Heart left ventricle (tissue), 16 donors: ENCODE data around the gene CACNA2D1. TPM values are rescaled to one million over a fixed set of nuclear protein-coding genes. Genes with fewer than 3 reads are reported as not detected.

Source experiments
- ATAC-seq, 4 donors: fragments of 200-7000 bp; cut with Tn5 transposase; one replicate each; pipeline ENCODE4 v1.9.1; 2020 to 2022; ENCODE audit warnings: moderate library complexity in 4 of 4, mild to moderate bottlenecking in 3 of 4, moderate number of reproducible peaks in 1 of 4
- DNase-seq, 5 donors: peaks; one replicate each; pipeline ENCODE4 v3.0.0-alpha.2; 2020
- H3K27ac ChIP-seq, 12 donors: fragments of 200-600 bp; sonication (generic) in 4 of 12; one replicate each; pipeline versions ENCODE4 v1.5.0 to v1.8.0; 2016 to 2022; ENCODE audit warnings: mild to moderate bottlenecking in 2 of 12
- H3K27me3 ChIP-seq, 9 donors: fragments of 200-600 bp; sonication (generic) in 2 of 9; one replicate each; pipeline versions ENCODE4 v1.5.1 to v1.8.0; 2016 to 2022; ENCODE audit warnings: mild to moderate bottlenecking in 3 of 9
- H3K36me3 ChIP-seq, 9 donors: fragments of 200-600 bp; sonication (generic) in 2 of 9; one replicate each; pipeline versions ENCODE4 v1.5.0 to v1.8.0; 2018 to 2022; ENCODE audit warnings: mild to moderate bottlenecking in 2 of 9
- H3K4me1 ChIP-seq, 12 donors: fragments of 200-600 bp; sonication (generic) in 4 of 12; one replicate each; pipeline versions ENCODE4 v1.5.0 to v1.8.0; 2016 to 2022; ENCODE audit warnings: mild to moderate bottlenecking in 3 of 12
- H3K4me3 ChIP-seq, 12 donors: fragments of 200-600 bp; sonication (generic) in 4 of 12; one replicate each; pipeline versions ENCODE4 v1.5.0 to v1.8.0; 2017 to 2022; ENCODE audit warnings: mild to moderate bottlenecking in 9 of 12, moderate library complexity in 4 of 12
- H3K9me3 ChIP-seq, 12 donors: fragments of 200-600 bp; sonication (generic) in 4 of 12; one replicate each; pipeline versions ENCODE4 v1.5.0 to v1.8.0; 2016 to 2022; ENCODE audit warnings: mild to moderate bottlenecking in 1 of 12
- CTCF ChIP-seq, 12 donors: fragments of 200-600 bp; sonication (generic) in 4 of 12; IDR thresholded peaks; one replicate each; pipeline versions ENCODE4 v1.5.0 to v1.8.0; 2018 to 2022; ENCODE audit warnings: antibody characterized with exemption in 12 of 12, mild to moderate bottlenecking in 5 of 12
- POLR2A ChIP-seq, 2 donors: fragments of 450-650 bp; IDR thresholded peaks; one replicate each; pipeline ENCODE4 v1.6.1; 2017; ENCODE audit warnings: antibody characterized with exemption in 2 of 2, mild to moderate bottlenecking in 2 of 2, moderate library complexity in 2 of 2
- WGBS, 4 donors: extraction: QIAGEN DNeasy Blood & Tissue Kit in 2 of 4; methylation state at CpG; one replicate each; pipeline versions ENCODE4 v1.1.5 to v1.1.7; 2013 to 2018; 5-methylcytosine and 5-hydroxymethylcytosine counted together
- intact Hi-C, 10 donors: fragments of 100-400 bp; cut with DNase I; formaldehyde crosslinking; loops; one replicate each; pipeline versions ENCODE4 v1.11.1 to v1.14.2; 2022
- polyA plus RNA-seq, 2 donors: library from polyadenylated mRNA; stranded (reverse); fragments of 200-250 nt; gene quantifications; one replicate each; pipeline ENCODE4 v1.2.3, GENCODE V29; 2013
- total RNA-seq, 9 donors: library from RNA; depleted of rRNA in 2 of 9; stranded (reverse); fragments of >200 nt in 2 of 9; fragmentation: NEBNext Ultra II Directional in 3 of 9; extraction: Animal tissue kit (Norgen Biotek cat#: 25700) in 3 of 9; gene quantifications; one replicate each; pipeline versions ENCODE4 v1.1.0 to v1.2.4, GENCODE V29; 2016 to 2023
- donor health status: ischemic (EF 13 %, LVEDD 7.1; RV severe dilation, severe dysfunction).
- donor health status: healthy with polysubstance abuse.
- donor health status: DM: no; HTN: yes; CAD: no.
- donor health status: DM: no; HTN: no; CAD: no.
- donor health status: ischemic (EF 25% LVEDD 6.9; RV normal size, moderate dysfunction).
- donor health status: ischemic (EF 25% LVEDD 5.7; RV mildly dilated, moderate dysfunction).
- donor health status: healthy.
- donor health status: DM: yes; HTN: yes; CAD: no.
- donor health status: ischemic (EF 35%, LVEDD 5.7; RV mildly dilated, moderate dysfunction).
- donor health status: nonischemic (EF 11% LVEDD 7.7; RV severe dilation, severe dysfunction).
- donor health status: DM: yes; HTN: yes; CAD: no.
- donor health status: PGD.
- donor health status: ischemic (EF 29% LVEDD 5.4; RV normal size, mild dysfunction).
- donor health status: nonischemic (EF 23%, LVEDD 6.1; RV moderate dilation, normal function).

CACNA2D1 gene
- total and polyA plus RNA-seq, 11 donors: 13.5 to 122 (median 55.5) TPM

- Histone ChIP-seq H3K4me1 (peaks cover 0 to 14% (median 2%) of the 10 kb centered on the region in 12 donors), H3K36me3 (no peaks in the 10 kb centered on the region), H3K4me3 (no peak overlapping the region), H3K9me3 (peaks cover 0 to 11% (median 0%) of the 10 kb centered on the region in 12 donors), H3K27me3 (no peaks in the 10 kb centered on the region), H3K27ac (peak overlapping the region in 2 of 12 donors; percentile 6 to 7)
- peak in 3 of 4 donors; percentile 72 to 80 (median 75) for ATAC-seq
- 49 to 54% (median 53%) methylated on average over 2 of the region's 2 CpGs for WGBS, 4 donors
- TF ChIP-seq POLR2A (IDR thresholded peaks at IDR 0.05): no peak
- no peak for TF ChIP-seq CTCF (IDR thresholded peaks at IDR 0.05)
- no peak for DNase-seq
- intact Hi-C loops: no loop called here
Measured at GRCh38 chr7:82229164-82229563, 214.4 kb downstream of the CACNA2D1 start.

GRCh38 chr7:82226191-82226590 is 217.4 kb downstream of the CACNA2D1 start:
- Histone ChIP-seq H3K4me3 (no peak overlapping the region), H3K36me3 (no peaks in the 10 kb centered on the region), H3K27ac (no peak overlapping the region), H3K27me3 (no peaks in the 10 kb centered on the region), H3K4me1 (peaks cover 0 to 14% (median 2%) of the 10 kb centered on the region in 12 donors), H3K9me3 (peaks cover 0 to 11% (median 0%) of the 10 kb centered on the region in 12 donors)
- no peak for TF ChIP-seq POLR2A (IDR thresholded peaks at IDR 0.05)
- TF ChIP-seq CTCF (IDR thresholded peaks at IDR 0.05): no peak
- intact Hi-C loops: no loop called here
- 92 to 96% (median 96%) methylated on average over 3 of the region's 3 CpGs for WGBS, 4 donors
- DNase-seq: no peak
- ATAC-seq: no peak

GRCh38 chr7:82224529-82224928 is 219.0 kb downstream of the CACNA2D1 start:
- Histone ChIP-seq H3K9me3 (peaks cover 0 to 11% (median 0%) of the 10 kb centered on the region in 12 donors), H3K4me1 (peaks cover 0 to 12% (median 2%) of the 10 kb centered on the region in 12 donors), H3K27me3 (no peaks in the 10 kb centered on the region), H3K36me3 (no peaks in the 10 kb centered on the region), H3K4me3 (no peak overlapping the region), H3K27ac (no peak overlapping the region)
- DNase-seq: no peak
- TF ChIP-seq POLR2A (IDR thresholded peaks at IDR 0.05) (no peak), CTCF (IDR thresholded peaks at IDR 0.05) (no peak)
- intact Hi-C loops: no loop called here
- WGBS, 4 donors: 89 to 93% (median 91%) methylated on average over 6 of the region's 6 CpGs
- ATAC-seq: no peak

GRCh38 chr7:82223580-82223979 is 220.0 kb downstream of the CACNA2D1 start:
- DNase-seq (no peak), ATAC-seq (no peak)
- intact Hi-C loops: no loop called here
- 77 to 89% (median 85%) methylated on average over 3 of the region's 3 CpGs for WGBS, 4 donors
- H3K36me3 ChIP-seq: no peaks in the 10 kb centered on the region
- peaks cover 0 to 11% (median 0%) of the 10 kb centered on the region in 12 donors for H3K9me3 ChIP-seq
- H3K27ac ChIP-seq: no peak overlapping the region
- no peak for TF ChIP-seq CTCF (IDR thresholded peaks at IDR 0.05)
- no peak for TF ChIP-seq POLR2A (IDR thresholded peaks at IDR 0.05)
- no peak overlapping the region for H3K4me3 ChIP-seq
- H3K27me3 ChIP-seq: no peaks in the 10 kb centered on the region
- peaks cover 0 to 3% (median 0%) of the 10 kb centered on the region in 12 donors for H3K4me1 ChIP-seq
